Ishikawa (cell line): ENCODE data around the gene CLASP1.

Experiments
- CEBPB ChIP-seq: IDR thresholded peaks from 2 replicates; pipeline ENCODE4 v1.6.1; 2012
- CREB1 ChIP-seq: IDR thresholded peaks from 2 replicates; pipeline ENCODE4 v1.6.1; 2012; ENCODE audit warnings: low read depth
- EGR1 ChIP-seq: IDR thresholded peaks from 2 replicates; pipeline ENCODE4 v1.6.1; 2012
- EP300 ChIP-seq: IDR thresholded peaks from 2 replicates; pipeline ENCODE4 v1.6.1; 2012; ENCODE audit warnings: borderline replicate concordance
- FOXM1 ChIP-seq: IDR thresholded peaks from 2 replicates; pipeline ENCODE4 v1.6.1; 2012; ENCODE audit warnings: low read depth, borderline replicate concordance
- NFIC ChIP-seq: IDR thresholded peaks from 2 replicates; pipeline ENCODE4 v1.6.1; 2012
- RAD21 ChIP-seq: IDR thresholded peaks from 2 replicates; pipeline ENCODE4 v1.6.1; 2012; ENCODE audit warnings: low read depth
- TAF1 ChIP-seq: IDR thresholded peaks from 2 replicates; pipeline ENCODE4 v1.6.1; 2012; ENCODE audit warnings: low read depth, mild to moderate bottlenecking
- TCF12 ChIP-seq: IDR thresholded peaks from 2 replicates; pipeline ENCODE4 v1.6.1; 2012; ENCODE audit warnings: low read depth
- TEAD4 ChIP-seq: IDR thresholded peaks from 2 replicates; pipeline ENCODE4 v1.6.1; 2012
- YY1 ChIP-seq: IDR thresholded peaks from 2 replicates; pipeline ENCODE4 v1.6.1; 2012; ENCODE audit warnings: low read depth
- ZBTB7A ChIP-seq: IDR thresholded peaks from 2 replicates; pipeline ENCODE4 v1.6.1; 2012; ENCODE audit warnings: low read depth
- TF ChIP-seq, protein P1 (sequence below): IDR thresholded peaks from 2 replicates; pipeline ENCODE4 v1.6.1; 2012
- TF ChIP-seq, protein P2 (sequence below): IDR thresholded peaks from 2 replicates; pipeline ENCODE4 v1.6.1; 2012; ENCODE audit warnings: low read depth, mild to moderate bottlenecking
- TF ChIP-seq, protein P3 (sequence below): IDR thresholded peaks from 2 replicates; pipeline ENCODE4 v1.6.1; 2012

The CLASP1 gene

DNA sequence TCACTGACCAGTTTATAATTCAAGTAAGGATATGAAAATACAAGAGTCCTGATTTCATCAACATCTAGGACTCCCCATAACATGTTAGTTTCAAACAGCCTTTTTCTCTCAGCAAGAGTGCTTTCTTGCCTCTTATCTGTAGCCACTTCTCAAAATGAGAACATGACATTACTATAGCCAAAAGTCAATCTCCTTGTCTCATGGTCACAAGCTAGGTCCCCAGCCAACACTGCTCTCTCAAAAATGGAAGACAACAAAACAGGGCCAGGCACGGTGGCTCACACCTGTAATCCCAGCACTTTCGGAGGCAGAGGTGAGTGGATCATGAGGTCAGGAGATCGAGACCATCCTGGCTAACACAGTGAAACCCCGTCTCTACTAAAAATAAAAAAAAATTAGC, 15.8 kb downstream of the CLASP1 start:
- TF ChIP-seq EGR1 (no peak), NFIC (no peak), TAF1 (no peak), YY1 (no peak), ZBTB7A (no peak), TCF12 (no peak), TEAD4 (no peak), FOXM1 (no peak)
- TF ChIP-seq, protein P1, sequence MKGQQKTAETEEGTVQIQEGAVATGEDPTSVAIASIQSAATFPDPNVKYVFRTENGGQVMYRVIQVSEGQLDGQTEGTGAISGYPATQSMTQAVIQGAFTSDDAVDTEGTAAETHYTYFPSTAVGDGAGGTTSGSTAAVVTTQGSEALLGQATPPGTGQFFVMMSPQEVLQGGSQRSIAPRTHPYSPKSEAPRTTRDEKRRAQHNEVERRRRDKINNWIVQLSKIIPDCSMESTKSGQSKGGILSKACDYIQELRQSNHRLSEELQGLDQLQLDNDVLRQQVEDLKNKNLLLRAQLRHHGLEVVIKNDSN, result no peak
- TF ChIP-seq, protein P2, sequence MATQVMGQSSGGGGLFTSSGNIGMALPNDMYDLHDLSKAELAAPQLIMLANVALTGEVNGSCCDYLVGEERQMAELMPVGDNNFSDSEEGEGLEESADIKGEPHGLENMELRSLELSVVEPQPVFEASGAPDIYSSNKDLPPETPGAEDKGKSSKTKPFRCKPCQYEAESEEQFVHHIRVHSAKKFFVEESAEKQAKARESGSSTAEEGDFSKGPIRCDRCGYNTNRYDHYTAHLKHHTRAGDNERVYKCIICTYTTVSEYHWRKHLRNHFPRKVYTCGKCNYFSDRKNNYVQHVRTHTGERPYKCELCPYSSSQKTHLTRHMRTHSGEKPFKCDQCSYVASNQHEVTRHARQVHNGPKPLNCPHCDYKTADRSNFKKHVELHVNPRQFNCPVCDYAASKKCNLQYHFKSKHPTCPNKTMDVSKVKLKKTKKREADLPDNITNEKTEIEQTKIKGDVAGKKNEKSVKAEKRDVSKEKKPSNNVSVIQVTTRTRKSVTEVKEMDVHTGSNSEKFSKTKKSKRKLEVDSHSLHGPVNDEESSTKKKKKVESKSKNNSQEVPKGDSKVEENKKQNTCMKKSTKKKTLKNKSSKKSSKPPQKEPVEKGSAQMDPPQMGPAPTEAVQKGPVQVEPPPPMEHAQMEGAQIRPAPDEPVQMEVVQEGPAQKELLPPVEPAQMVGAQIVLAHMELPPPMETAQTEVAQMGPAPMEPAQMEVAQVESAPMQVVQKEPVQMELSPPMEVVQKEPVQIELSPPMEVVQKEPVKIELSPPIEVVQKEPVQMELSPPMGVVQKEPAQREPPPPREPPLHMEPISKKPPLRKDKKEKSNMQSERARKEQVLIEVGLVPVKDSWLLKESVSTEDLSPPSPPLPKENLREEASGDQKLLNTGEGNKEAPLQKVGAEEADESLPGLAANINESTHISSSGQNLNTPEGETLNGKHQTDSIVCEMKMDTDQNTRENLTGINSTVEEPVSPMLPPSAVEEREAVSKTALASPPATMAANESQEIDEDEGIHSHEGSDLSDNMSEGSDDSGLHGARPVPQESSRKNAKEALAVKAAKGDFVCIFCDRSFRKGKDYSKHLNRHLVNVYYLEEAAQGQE, result no peak
- TF ChIP-seq, protein P3, sequence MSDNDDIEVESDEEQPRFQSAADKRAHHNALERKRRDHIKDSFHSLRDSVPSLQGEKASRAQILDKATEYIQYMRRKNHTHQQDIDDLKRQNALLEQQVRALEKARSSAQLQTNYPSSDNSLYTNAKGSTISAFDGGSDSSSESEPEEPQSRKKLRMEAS, result no peak

DNA sequence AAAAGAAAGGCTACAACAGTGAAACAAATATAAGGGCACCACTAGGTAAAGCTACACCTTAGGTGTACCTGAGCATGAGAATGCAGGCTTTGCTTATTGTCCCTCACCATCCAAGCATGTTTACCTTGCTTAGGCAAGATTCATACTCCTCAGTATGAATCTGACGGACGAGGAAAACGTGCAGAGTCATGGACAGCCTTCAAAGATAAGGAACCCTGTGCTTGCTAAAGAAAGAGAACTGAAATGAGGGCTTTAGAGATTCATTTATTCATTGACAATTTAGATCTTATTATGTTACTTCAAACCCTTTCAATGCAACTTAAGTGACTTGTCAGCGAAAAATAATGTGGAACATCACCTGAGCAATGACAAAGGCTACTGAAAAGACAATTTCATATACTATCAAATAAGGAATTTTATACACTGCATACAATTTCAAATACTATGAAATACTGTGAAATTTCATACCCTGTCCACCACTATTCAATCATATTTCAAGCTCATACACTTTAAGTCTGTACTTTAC, 21.7 kb downstream of the CLASP1 start:
- TF ChIP-seq CREB1 (no peak), RAD21 (no peak), YY1 (no peak), TEAD4 (no peak), CEBPB (no peak), EGR1 (no peak), FOXM1 (no peak), EP300 (no peak)
- TF ChIP-seq, protein P3, result no peak
- TF ChIP-seq, protein P2, result no peak
- TF ChIP-seq, protein P1, result no peak

DNA sequence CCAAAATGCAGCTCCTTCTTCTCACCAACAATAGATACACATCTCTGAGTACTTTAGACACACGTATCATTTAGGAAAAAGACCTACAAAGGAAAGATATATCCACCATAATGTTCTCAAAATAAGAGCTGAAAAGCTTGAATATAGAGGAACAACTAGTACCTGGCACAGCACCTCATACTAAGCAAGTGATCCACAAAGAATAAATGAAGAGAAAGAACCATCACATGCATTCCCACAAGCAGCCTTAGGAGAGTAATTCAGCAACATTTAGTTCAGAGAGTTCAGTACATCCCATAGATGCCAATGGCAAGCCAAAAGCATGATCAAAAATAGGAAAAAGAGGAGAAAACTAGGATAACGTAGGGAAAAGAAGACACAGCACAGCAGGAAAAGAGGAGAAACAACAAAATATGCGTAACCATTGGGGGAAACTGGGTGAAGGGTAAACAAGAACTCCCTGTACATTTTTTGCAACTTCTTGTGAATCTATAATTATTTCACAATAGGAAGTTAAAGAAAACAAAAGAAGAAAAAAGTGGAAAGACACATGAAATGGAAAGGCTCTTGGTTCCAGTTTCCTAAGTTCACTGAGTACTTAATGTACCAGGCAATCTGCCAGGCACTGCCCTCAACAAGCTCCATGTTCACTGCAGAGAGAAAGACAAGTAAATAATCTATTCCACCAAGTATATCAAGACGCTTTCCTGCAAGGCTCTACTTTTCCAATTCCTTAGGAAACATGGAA, 22.3 kb downstream of the CLASP1 start:
- TF ChIP-seq, protein P2, result no peak
- no peak for TF ChIP-seq FOXM1
- TF ChIP-seq NFIC, result no peak
- no peak for TF ChIP-seq CEBPB
- TF ChIP-seq YY1, result no peak
- no peak for TF ChIP-seq TCF12
- TF ChIP-seq, protein P3, result no peak
- no peak for TF ChIP-seq EGR1
- TF ChIP-seq, protein P1, result no peak
- no peak for TF ChIP-seq EP300
- no peak for TF ChIP-seq ZBTB7A

DNA sequence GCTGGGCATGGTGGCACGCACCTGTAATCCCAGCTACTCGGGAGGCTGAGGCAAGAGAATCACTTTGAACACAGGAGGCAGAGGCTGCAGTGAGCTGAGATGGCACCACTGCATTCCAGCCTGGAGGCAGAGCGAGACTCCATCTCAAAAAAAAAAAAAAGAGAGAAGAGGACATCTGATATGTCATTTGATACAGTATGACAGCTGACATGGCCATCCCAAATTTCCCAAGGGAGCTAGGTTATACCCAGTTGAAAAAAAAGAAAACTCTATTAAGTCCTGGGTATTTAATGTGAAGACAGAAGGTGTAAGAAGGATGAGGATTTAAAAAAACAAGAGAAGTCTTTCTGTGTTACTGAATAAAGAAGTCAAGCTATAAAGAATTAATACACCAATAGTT, 23.3 kb downstream of the CLASP1 start:
- TF ChIP-seq EP300 (no peak), TEAD4 (no peak), YY1 (no peak), CEBPB (no peak), NFIC (no peak), TAF1 (no peak), FOXM1 (no peak), TCF12 (no peak), RAD21 (no peak), EGR1 (no peak)
- TF ChIP-seq, protein P2, result no peak
- TF ChIP-seq, protein P1, result no peak
